OCI-LY3 (cell line): ENCODE results near the gene DHRSX.

Experiments
- CTCF ChIP-seq: fragments of 200-600, 300-600 bp; sonication (generic); IDR thresholded peaks from 2 replicates; pipeline ENCODE4 v1.5.1; 2014; ENCODE audit warnings: antibody characterized with exemption, low read length, low read depth
- EZH2phosphoT487 ChIP-seq: fragments of 200-600 bp; shearing (Covaris generic); IDR thresholded peaks from 2 replicates; pipeline ENCODE4 v1.6.1; 2018; ENCODE audit warnings: antibody characterized with exemption, mixed run types, low read depth

- no peak for TF ChIP-seq CTCF
- TF ChIP-seq EZH2phosphoT487: no peak
These were observed 127.2 kb downstream of the DHRSX start for GRCh38 chrX:2373615-2374014.
